ENCODE measurements around the gene KNL1. TPM values are rescaled to one million over a fixed set of nuclear protein-coding genes. Genes with fewer than 3 reads are reported as not detected.
A peak's percentile ranks its signal among the peaks of the same experiment; 100 is the strongest.
"Not testable (repeated sequence)": the region's sequence is repeated elsewhere in the genome, so short reads cannot be mapped to it uniquely, and the experiment has no call there.

KNL1 gene
- total RNA-seq, 1 donor from 2014 or later = 33.4 TPM

- TF ChIP-seq CTCF (conservative IDR thresholded peaks at IDR 0.05) = no peak
- peaks cover 13% of the 10 kb centered on the region for H3K4me1 Mint-ChIP-seq
- no peaks in the 10 kb centered on the region for H3K27me3 Mint-ChIP-seq (ENCODE audit: low read depth)
- no peak overlapping the region for H3K4me3 Mint-ChIP-seq
- no peak overlapping the region for H3K27ac Mint-ChIP-seq (ENCODE audit: unreplicated experiment)
- H3K9me3 Mint-ChIP-seq = no peaks in the 10 kb centered on the region
- DNase-seq (ENCODE audit: low read depth, low spot score) = no peak
- H3K36me3 Mint-ChIP-seq (ENCODE audit: low read depth) = peaks cover 17% of the 10 kb centered on the region
These were observed 86.1 kb downstream of the KNL1 start for GRCh38 chr15:40680151-40680550.

GRCh38 chr15:40680959-40681358 is 86.9 kb downstream of the KNL1 start:
- not testable (repeated sequence) for H3K4me3 Mint-ChIP-seq; DNase-seq (ENCODE audit: low read depth, low spot score); H3K27me3 Mint-ChIP-seq (ENCODE audit: low read depth); H3K27ac Mint-ChIP-seq (ENCODE audit: unreplicated experiment); H3K9me3 Mint-ChIP-seq
- peaks cover 17% of the 10 kb centered on the region for H3K36me3 Mint-ChIP-seq (ENCODE audit: low read depth)
- H3K4me1 Mint-ChIP-seq = peaks cover 13% of the 10 kb centered on the region

- Mint-ChIP-seq H3K36me3 (ENCODE audit: low read depth) (peaks cover 8% of the 10 kb centered on the region), H3K4me1 (peaks cover 6% of the 10 kb centered on the region), H3K27me3 (ENCODE audit: low read depth) (no peaks in the 10 kb centered on the region), H3K27ac (ENCODE audit: unreplicated experiment) (no peak overlapping the region), H3K9me3 (no peaks in the 10 kb centered on the region), H3K4me3 (no peak overlapping the region)
- no peak for DNase-seq (ENCODE audit: low read depth, low spot score)
- no peak for TF ChIP-seq CTCF (conservative IDR thresholded peaks at IDR 0.05)
These were observed 90.3 kb downstream of the KNL1 start for GRCh38 chr15:40684381-40684780.

GRCh38 chr15:40685376-40685775 is 91.3 kb downstream of the KNL1 start:
- no peak for DNase-seq (ENCODE audit: low read depth, low spot score)
- Mint-ChIP-seq H3K36me3 (ENCODE audit: low read depth) (peaks cover 8% of the 10 kb centered on the region), H3K9me3 (no peaks in the 10 kb centered on the region), H3K4me1 (peaks cover 6% of the 10 kb centered on the region), H3K4me3 (no peak overlapping the region), H3K27ac (ENCODE audit: unreplicated experiment) (no peak overlapping the region), H3K27me3 (ENCODE audit: low read depth) (no peaks in the 10 kb centered on the region)
- no peak for TF ChIP-seq CTCF (conservative IDR thresholded peaks at IDR 0.05)

- TF ChIP-seq CTCF (conservative IDR thresholded peaks at IDR 0.05) = no peak
- Mint-ChIP-seq H3K4me1 (peaks cover 11% of the 10 kb centered on the region), H3K27me3 (ENCODE audit: low read depth) (no peaks in the 10 kb centered on the region), H3K36me3 (ENCODE audit: low read depth) (peaks cover 8% of the 10 kb centered on the region), H3K27ac (ENCODE audit: unreplicated experiment) (no peak overlapping the region), H3K4me3 (no peak overlapping the region), H3K9me3 (no peaks in the 10 kb centered on the region)
- no peak for DNase-seq (ENCODE audit: low read depth, low spot score)
These were observed 95.1 kb downstream of the KNL1 start for GRCh38 chr15:40688932-40689799.

- Mint-ChIP-seq H3K36me3 (ENCODE audit: low read depth) (no peaks in the 10 kb centered on the region), H3K27me3 (ENCODE audit: low read depth) (no peaks in the 10 kb centered on the region), H3K9me3 (no peaks in the 10 kb centered on the region), H3K4me3 (peak overlapping the region; percentile 75), H3K4me1 (peaks cover 25% of the 10 kb centered on the region), H3K27ac (ENCODE audit: unreplicated experiment) (no peak overlapping the region)
- no peak for TF ChIP-seq CTCF (conservative IDR thresholded peaks at IDR 0.05)
- DNase-seq (ENCODE audit: low read depth, low spot score) = no peak
These were observed 97.7 kb downstream of the KNL1 start for GRCh38 chr15:40691737-40692136.
